Stimulated activated CD8-positive, alpha-beta memory T cell treated with anti-CD3 and anti-CD28 coated beads, Interleukin-15, amount 100 ng/mL, for 24 hours (primary cell): ENCODE results near the gene AGBL4.

ENCODE experiments used
- DNase-seq: peaks from one replicate; pipeline ENCODE4 v3.0.0-alpha.2; 2020; ENCODE audit warnings: low read depth

The AGBL4 gene

DNA sequence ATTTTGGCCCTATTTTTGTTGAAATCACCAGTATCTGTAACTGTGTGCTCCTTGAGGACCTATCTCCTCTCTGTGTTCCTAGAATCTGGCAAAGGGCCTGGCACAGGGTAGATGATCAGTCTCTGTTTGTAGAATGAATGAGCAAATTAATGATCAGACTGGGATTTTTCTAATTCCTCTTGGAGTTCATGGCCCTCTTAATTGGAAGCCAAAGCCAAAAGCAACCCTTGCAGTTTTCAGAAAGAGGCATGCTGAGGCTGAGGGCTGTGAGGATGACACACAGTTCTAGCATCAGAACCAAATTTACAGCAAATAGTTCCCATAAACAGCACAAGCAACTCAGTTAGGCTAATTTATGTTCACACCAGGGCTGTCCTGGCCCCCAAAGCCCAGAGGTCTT lies 1136.0 kb downstream of the AGBL4 start:
- no peak for DNase-seq

DNA sequence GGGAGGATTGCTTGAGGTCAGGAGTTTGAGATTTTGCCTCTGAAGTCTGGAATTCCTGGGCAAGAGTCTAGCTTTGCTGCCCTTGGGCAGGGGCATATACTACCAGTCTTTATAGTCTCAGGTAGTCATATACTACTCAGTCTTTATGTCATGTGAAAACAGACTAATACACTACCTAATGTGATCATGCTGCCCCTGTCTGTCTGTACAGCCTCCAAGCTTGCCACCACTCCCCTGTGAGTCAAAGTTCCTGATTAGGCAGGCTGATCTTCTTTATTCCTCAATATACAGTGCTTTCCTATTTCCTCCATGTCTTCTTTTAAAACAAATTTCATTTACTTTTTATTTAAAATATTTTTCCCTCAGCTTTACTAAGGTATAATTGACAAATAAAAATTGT lies 1141.7 kb downstream of the AGBL4 start:
- DNase-seq, result no peak

DNA sequence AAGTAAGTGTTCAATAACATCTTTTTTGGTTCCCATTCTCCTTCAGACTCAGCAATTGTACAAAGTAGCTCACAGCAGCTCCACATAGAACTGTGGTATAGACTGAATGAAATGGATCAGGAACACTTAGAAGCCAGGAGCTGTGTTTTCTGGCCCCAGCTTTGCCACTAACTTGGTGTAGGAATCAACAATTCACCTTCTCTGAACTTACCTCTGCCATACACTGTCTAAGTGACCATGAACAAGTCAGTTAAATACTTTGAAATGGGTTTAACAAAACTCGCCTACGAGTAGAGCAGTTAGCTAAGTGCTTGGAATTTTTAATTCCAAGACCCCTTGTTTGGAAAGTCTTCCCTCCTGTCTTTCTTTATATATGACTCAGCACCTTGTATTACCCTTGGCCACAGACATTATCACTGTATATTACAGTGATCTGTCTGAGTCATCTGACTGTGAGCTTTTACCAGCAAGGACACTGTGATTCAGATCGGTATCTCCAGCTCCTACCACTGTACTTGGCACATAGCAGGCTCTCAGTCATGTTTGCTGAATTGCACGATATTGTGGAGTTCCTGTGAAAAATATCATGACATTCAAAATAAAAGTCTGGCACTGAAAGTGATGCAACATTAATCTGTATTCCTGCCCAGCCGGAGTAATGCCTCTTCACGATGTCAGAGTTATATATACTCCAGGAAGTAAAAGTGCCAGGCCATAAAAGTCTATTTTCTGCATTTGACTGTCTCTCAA lies 1145.4 kb downstream of the AGBL4 start:
- DNase-seq, result no peak

DNA sequence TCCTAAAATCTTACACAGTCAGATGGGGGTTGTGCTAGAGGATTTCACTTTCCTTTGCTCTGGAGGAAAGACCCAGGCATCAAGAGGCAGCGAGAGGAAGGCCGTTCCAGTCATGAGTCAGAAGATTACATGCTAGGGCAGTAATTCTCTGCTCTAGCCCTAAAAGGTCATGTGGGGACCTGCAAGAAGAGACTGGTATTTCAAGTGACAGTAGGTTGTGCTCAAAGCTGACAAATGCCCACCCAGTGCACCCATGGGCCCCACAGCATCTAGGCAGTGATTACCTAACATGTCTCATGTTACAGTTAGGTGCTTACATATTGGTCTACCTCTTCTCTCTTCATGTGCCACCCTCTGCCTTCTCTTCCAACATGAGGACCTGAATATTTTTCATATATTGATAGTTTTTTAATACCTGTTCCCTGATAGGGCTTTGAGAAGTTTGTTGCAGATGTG lies 1147.4 kb downstream of the AGBL4 start:
- DNase-seq, result no peak

DNA sequence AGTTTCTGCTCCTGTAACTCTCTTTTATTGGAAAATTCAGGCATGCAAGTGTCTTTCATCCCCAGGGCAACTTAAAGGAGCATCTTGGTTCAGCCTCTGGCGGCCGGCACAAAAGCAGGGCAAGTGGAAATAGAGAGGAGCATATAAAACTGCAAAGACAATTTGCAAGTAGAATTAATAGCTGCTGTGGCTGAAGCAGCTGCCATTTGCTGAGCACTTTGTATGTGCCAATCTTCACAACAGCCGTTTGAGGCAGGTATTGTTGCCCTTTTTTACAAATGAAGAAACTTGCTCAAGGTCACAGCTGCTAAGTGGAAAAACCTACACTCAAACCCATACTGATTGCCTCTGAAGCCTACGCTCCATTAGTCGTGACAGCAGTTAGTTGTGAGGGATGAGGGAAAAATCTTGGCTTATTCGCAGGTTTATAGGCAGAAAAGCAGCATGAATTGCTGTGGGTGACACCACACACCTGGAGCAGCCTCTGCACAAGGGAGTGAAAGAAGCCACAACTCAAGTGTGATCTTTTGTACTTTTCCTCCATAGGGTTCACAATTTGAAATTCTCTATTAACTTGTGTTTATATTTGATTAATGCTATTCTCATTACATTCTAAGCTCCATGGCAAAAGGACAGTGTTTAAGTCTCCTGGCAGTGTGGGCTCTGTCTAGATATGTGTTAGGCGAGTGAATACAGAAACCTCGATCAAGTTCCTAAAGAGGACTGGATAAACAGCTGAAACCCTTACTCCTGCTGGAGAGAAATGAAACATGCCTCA lies 1148.0 kb downstream of the AGBL4 start:
- no peak for DNase-seq

DNA sequence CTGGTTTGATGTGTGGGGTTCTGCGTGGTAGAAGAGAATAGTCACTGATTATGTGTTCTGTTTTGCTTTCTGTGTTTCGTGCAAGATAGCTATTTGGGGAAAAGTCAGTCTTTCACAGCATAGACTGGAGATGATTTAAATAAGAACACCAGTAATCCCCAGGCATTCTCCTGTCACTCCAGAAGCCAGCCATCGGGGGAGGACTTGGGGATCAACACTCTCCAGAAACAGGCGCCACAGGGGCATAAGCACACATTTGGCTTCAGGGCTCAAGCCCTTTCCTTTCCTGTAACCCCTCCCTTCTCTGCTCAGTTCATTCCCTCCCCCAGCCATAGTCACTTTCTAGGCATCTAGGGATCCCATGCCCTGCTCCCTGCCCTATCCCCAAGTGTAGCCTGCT lies 1149.8 kb downstream of the AGBL4 start:
- DNase-seq, result no peak

DNA sequence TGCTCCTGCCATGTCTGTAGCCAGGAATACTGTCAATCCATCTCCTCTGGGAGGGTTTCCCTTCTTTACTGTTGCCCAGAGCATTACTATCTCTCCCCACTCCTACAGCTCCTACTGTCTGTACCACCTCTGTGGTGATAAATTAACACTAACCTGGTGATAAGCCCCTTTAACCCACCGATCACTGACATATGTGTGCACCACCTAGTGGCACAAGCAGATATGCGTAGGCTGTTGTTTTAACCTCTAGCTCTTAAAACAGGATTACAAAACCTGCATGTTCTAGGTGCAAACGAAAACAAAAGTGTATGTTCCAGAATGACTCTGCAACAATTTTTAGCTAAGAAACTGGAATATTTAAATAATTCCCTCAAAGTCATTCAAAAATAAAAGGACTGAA lies 1153.2 kb downstream of the AGBL4 start:
- no peak for DNase-seq

DNA sequence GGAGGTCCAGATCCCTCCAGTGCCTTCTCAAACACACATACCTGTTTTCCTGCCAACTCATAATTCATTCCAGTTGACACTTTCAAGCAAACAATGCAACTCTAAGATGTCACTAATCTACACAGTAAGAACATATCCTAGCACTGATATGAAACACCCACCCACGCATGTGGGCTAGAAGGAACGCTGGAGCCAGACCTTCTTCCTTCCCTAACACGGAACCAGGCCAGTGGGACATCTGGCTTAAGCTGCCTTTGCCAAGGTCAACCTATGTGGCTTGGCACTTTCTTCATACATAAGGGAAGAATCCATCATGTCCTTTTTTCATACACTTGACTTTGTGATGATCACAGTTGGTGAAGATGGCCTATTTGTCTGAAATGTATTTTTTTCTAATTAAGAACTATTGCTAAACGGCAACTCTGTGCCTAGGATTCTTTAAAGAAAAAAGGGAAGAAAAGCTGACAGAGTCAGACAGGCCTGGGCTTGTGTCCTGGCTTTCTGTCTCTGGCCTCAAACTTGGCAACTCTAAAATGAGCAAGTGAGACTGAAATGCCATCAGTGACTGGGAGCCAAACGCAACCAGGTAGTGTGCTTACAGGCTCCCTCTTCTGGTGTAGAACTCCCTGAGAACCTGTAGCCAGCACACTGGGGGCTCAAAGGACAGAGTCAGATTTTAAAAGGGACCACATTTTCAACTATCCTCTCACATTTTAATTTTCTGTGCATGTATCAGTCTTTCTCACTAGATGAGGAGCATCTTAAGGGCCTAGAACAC lies 1154.4 kb downstream of the AGBL4 start:
- no peak for DNase-seq

DNA sequence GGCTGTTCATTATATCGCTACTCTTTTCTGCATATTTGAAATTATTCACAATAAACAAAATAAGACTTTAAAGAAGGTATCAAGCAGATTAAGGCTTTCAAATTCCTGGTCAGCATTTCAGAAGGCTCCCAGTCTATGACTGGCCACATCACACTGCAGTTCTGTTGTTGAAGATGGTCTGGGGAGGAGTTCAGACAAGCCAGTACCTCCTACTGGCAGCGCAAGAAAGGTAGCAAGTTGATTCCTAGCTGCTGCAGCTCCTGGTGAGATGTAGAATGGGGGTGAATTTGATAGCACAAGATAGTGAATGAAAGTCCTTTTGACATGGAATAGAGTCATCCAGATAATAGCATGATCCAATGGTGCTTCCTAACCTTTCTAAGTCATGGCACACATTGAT lies 1158.8 kb downstream of the AGBL4 start:
- no peak for DNase-seq

DNA sequence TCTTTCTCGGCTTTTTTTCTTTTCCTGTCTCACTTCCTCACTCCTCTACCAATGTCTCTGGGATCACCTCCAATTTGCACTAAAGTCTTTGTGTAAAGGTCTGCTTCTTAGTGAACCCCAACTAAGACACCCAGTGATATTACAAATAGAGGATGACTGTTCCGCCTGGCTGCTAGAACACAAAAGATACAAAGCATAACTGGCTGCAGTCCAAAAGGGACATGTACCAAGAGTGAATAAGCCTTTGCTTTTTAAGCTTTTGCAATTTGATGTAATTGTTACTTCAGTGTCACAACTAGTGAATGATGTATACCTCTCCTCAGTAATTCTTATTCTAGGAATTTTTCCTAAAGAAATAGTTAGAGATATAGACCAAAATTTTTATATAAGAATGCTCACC lies 1164.3 kb downstream of the AGBL4 start:
- DNase-seq, result no peak

DNA sequence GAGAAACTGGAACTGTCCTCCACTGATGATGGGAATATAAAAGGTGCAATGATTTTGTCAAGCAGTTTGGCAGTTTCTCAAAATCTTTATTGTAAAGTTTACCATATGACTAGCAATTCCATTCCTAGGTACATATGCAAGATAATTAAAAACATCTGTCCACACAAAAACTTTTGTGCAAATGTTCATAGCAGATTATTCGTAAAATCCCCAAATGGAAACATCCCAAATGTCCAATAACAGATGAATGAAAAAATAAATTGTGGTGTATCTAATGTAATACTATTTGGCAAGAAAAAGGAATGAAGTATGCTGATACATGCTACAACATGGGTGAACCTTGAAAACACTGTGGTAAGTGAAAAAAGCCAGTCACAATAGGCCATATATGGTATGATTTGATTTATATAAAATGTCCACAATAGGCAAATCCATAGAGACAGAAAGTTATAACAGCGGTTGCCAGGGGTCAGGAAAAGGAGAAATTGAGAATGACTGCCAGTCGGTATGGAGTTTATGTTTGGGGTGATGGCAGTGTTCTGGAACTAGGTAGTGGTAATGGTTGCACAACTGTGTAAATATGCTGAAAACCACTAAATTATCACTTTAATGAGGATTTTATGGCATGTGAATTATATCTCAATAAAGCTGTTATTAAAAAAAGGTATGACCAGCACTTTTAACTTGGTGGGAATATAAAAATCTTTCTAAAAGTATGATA lies 1165.4 kb downstream of the AGBL4 start:
- DNase-seq, result no peak

DNA sequence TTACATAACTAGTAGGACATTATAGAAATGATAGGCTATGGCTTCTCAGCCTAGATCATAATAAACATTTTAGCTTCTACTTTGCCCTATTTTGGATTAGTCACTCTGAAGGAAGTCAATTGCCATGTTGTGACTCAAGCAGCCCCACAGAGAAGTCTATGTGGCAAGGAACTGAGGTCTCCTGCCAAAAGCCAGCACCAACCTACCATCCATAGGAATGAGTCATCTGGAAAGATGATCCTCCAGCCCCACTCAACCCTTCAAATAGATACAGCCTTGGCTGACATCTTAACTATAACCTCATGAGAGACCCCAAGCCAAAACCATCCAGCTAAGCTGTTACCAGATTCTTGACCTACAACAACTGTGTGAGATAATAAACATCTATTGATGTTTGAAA lies 1170.7 kb downstream of the AGBL4 start:
- DNase-seq, result no peak

DNA sequence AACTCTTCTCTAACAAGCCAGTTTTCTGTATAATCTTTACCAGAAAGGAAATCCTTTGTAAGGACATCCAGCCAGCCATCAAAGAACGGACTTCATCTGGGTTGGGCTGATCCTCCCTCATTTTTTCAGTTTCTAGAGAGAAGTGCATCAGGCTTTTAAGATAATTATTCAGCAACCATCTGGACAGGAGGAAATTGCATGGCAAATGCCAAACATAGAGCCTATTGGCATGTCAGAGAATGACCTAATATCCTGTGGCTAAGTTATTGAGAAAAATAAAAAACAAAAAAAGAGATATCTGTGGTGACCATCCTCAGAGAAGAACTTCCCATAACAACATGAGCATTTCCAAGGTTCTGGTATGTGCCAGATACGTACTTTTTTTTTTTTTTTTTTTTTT lies 1172.1 kb downstream of the AGBL4 start:
- DNase-seq, result no peak

DNA sequence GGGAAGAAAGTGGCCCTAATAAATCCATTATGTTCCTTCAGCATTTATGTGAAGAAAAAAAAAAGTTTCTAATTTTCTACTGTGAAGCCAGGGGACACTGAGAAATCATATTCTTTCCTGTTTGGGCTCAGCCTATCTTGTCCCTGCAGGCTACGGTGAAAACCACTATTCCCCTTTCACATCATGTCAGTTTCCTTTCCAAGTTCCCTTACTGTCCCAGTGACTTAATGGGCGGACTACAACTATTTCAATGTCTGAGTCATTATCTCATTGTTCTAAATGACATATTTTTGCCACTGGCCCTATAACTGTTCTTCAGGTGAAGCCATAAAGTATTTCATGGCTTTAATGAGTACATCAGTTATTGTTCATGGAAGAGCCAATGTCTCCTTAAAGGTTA lies 1175.7 kb downstream of the AGBL4 start:
- DNase-seq, result no peak

DNA sequence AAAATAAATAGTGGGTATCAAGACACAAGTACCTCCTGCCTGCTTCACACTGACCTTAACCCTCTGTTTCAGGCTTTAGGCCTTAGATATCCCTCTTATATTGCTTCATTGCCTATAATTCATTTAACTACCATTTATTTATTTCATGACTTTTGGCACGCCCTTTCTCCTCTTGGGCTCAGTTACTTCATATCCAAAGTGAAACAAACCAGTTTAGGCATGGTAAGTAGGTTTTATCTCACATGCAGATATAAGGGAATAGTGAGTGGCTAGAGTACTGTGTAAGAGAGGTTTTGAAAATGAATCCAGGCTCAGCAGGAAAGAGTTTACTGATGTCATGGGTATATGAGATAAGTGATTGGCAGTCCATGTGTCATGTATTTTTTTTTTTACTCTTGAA lies 1177.3 kb downstream of the AGBL4 start:
- DNase-seq, result no peak

DNA sequence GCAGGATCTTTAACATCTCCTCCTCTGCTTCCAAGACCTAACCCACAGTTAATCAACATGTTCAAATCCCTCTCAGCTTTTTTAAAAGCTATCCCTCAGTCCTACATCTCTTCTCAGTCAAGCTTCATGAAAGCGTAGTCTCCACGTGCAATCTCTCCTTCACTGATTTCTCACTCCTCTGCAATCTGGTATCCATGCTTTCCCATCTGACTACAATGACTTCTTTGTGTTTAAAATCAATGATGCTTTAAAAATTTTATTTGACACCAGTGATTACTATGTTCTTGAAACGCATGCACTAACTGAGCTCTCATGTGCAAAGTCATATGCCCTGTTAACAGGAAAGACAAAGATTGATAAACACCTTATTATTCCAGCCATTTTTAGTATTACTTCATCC lies 1179.6 kb downstream of the AGBL4 start:
- DNase-seq, result no peak

DNA sequence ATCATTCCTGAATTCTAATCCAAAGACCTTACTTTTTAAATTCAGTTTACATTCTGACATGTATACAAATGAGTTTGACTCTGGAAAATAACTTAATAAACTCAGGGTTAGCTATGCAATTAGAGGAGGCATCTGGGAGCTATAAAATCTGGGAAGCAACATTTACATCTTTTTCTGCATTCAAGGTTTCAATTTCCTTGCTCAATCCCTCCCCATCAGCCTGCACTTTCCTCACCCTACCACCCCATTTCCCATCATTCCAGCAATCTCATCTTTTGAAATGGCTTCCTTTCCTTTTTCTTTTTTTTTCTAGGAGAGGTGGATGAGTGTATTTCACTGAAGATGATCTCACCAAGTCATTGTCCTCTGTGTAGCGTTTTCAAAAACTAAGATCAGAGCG lies 1181.8 kb downstream of the AGBL4 start:
- no peak for DNase-seq

DNA sequence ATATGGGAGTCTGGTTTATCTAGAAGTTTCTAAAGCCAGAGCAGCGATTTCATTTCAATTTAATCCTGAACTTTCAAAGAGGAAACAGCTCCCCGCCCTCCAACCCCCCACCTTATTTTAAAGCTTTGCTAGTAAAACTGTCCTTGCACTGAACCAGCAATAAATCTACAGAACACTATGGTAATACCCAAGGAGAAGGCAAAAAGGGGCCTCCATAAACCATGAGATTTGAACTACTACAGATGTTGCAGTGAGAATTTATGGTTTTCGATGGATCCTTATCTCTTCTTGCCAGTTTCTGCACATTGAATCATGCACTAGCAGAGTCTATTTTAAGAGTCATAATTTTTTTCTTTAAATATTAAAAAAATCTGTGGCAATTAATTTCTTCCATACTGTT lies 1182.3 kb downstream of the AGBL4 start:
- DNase-seq, result no peak

DNA sequence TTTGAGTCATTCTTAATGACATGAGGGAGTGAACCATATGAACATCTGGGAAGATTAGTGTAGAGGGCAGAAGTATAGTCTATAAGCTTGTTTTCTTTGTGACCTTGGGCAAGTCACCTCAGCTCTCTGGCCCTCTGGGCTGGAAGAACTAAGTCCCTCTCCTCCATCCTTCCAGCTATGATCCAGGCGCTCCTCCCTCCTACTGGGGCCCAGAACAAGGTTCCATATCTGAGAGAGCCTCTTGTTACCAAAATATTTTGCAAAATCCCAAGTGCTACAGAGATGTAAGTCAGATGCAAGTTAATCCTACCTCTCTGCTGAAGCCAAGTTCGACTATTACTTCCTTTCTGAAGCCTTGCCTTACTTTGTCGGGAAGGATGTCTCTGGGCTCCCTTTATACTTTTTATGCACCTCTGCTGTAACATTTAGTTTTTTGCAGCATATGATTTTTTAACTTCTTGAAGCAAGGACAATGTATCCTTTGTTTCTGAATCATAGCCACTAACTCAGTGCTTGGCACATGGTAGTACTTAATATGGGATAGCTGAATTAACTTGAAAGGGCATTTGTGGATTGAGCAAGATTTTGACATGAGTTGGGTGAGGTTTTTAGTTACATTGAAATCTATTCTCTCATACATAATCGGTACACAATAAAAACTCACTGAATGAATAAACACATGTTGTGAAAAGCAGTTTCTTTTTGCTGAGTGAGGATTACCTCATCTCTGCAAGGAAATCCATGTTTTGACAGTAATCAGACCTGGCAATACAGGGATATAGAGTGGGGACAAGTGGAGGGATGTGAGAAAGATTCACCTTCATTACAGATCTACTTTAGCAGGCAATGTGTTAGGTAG lies 1192.4 kb downstream of the AGBL4 start:
- DNase-seq, result no peak

DNA sequence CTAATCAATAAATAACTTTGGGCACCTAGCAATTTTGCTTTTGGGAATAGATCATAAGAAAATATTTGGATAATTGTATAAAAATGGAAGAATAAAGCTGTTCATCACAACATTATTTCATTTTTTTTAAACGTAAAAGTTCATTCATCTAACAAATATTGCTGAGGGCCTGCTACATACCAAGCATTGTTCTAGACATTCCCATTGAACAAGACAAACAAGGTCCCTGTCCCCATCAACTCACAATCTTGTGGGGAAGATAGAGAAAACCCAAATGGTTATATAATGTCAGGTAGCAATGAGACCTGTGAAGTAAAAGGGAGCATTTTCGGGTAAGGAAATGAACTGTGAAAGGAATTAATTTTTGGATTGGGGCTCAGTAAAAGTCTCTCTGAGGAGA lies 1193.0 kb downstream of the AGBL4 start:
- DNase-seq, result no peak

DNA sequence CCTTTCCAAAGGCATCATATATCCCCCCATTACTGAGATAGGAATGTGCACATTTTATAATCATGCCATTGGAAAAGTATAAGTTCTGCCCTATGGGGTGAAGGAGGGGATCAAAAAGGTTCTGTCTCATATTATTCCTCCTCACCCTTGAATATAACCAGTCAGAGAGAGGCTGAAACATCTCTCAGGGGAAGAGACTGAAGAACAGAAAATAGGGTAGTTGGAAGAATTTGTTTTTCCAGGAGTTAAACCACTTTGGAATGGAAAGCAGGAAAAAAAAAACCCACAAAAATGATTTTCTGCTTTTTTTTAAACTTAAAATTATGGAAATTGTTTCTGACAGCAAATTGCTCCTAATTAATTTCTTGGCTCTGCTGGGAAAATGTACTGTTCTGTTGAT lies 1194.3 kb downstream of the AGBL4 start:
- no peak for DNase-seq
